NB4 (cell line): ENCODE data around the gene TSC22D1.

Experiments used
- DNase-seq: peaks from one replicate; pipeline ENCODE4 v3.0.0; 2010; ENCODE audit warnings: low read depth
- H3K4me3 ChIP-seq: one replicate; pipeline ENCODE4 v1.5.1; 2011; ENCODE audit warnings: mild to moderate bottlenecking, low read depth, low read length, moderate library complexity
- MYC ChIP-seq: IDR thresholded peaks from 2 replicates; pipeline ENCODE4 v1.6.1; 2011; ENCODE audit warnings: low read depth, low read length
- POLR2A ChIP-seq: IDR thresholded peaks from 2 replicates; pipeline ENCODE4 v1.6.1; 2011; ENCODE audit warnings: mild to moderate bottlenecking; ENCODE audit not compliant: insufficient read length; ENCODE audit errors: extremely low read depth
- TF ChIP-seq, protein P1 (sequence below): IDR thresholded peaks from 2 replicates; pipeline ENCODE4 v1.6.1; 2011; ENCODE audit warnings: low read depth, low read length
- TF ChIP-seq, protein P2 (sequence below): IDR thresholded peaks from one replicate; pipeline ENCODE4 v1.5.1; 2012; ENCODE audit warnings: low read depth, low read length

TSC22D1 gene

DNA sequence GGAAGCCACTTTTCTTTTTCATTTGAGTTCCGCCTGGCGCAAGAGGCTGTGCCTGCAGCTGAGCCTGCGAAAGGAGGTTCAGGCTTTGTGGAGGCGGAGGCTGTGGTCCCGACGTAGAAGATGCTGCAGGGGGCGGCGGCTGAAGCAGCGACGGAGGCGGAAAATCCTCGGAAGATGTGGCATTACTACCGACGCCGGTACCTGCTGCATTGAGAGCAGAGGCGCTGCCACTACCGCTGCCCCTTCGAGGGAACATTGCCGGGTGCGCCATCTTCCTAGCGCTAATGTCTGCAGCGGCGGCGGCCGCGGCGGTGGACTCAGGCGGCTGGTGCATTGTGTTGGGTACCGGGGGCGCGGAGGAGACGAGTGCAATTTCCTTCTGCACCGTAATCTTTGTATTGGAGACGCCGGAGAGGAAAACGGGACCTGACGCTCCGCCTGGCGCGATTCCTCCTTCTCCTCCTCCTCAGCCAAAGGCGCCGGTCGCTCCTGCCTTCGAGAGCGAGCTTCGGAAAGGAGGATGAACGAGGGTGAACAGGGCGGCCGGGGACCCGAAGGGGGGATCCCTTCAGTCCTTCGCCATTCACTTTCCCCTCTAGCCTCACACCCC lies at the start of gene TSC22D1:
Gene TSC22D1, minus strand, starts transcription at position 590 of the 610 bp plus-strand sequence. Its CDS starts 256 bp downstream, at position 334.
- TF ChIP-seq, protein P1, sequence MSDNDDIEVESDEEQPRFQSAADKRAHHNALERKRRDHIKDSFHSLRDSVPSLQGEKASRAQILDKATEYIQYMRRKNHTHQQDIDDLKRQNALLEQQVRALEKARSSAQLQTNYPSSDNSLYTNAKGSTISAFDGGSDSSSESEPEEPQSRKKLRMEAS: no peak
- TF ChIP-seq POLR2A (no peak), MYC (no peak)
- DNase-seq: peak; percentile 67
- H3K4me3 ChIP-seq: peak within 1 kb of the TSS; percentile 68

GRCh38 chr13:44622708-44623107 lies 46.6 kb upstream of the TSC22D1 start:
- TF ChIP-seq, protein P2, sequence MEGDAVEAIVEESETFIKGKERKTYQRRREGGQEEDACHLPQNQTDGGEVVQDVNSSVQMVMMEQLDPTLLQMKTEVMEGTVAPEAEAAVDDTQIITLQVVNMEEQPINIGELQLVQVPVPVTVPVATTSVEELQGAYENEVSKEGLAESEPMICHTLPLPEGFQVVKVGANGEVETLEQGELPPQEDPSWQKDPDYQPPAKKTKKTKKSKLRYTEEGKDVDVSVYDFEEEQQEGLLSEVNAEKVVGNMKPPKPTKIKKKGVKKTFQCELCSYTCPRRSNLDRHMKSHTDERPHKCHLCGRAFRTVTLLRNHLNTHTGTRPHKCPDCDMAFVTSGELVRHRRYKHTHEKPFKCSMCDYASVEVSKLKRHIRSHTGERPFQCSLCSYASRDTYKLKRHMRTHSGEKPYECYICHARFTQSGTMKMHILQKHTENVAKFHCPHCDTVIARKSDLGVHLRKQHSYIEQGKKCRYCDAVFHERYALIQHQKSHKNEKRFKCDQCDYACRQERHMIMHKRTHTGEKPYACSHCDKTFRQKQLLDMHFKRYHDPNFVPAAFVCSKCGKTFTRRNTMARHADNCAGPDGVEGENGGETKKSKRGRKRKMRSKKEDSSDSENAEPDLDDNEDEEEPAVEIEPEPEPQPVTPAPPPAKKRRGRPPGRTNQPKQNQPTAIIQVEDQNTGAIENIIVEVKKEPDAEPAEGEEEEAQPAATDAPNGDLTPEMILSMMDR: no peak
- no peak for TF ChIP-seq POLR2A
- no peak for TF ChIP-seq MYC
- TF ChIP-seq, protein P1: no peak
- DNase-seq: no peak
- H3K4me3 ChIP-seq: no peak overlapping the region

DNA sequence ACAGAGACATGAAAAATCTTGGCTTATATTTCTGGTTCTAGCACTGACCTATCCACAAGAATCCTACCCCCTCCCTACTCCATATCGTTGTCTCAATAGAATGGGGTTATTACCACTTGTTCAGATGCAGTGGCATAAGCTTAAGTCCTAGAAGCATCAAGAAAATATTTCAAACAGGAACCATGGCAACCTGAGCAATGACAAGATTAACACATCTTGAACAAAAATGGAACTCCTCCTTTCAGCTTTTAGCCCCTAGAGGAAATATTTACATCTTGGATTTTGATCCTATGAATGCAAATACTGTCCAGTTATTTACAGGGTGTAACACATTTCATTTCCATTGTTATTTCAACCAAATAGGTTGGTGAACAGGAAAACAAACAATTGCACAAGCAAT lies 46.1 kb upstream of the TSC22D1 start:
- H3K4me3 ChIP-seq: no peak overlapping the region
- TF ChIP-seq, protein P1: no peak
- no peak for TF ChIP-seq POLR2A
- TF ChIP-seq, protein P2: no peak
- no peak for TF ChIP-seq MYC
- no peak for DNase-seq

- DNase-seq: no peak
- no peak overlapping the region for H3K4me3 ChIP-seq
- TF ChIP-seq POLR2A: no peak
- TF ChIP-seq, protein P1: no peak
- no peak for TF ChIP-seq MYC
- TF ChIP-seq, protein P2: no peak
These were observed 43.9 kb upstream of the TSC22D1 start for GRCh38 chr13:44620057-44620456.

DNA sequence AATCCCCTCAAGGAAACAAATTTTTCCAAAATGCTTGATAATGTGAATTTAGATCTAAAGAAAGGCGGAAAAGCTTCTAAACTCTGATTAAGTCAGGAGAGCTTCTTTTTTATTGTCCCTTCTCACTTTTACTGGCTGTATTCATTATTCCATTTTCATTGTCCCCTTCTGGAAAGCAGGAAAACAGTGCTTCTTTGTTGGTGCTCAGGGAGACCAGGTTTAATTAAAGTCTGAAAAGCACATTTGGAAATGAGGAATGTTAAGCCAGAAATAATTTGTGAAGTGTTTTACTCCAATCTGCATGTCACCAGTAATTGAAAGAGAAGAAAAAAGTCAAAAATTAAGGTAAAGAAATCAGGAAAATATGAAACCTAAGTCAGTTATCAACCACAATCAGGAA lies 43.5 kb upstream of the TSC22D1 start:
- DNase-seq: no peak
- no peak overlapping the region for H3K4me3 ChIP-seq
- TF ChIP-seq, protein P1: no peak
- TF ChIP-seq POLR2A (no peak), MYC (no peak)
- TF ChIP-seq, protein P2: no peak

- H3K4me3 ChIP-seq: no peak overlapping the region
- DNase-seq: no peak
- TF ChIP-seq, protein P2: no peak
- TF ChIP-seq MYC (no peak), POLR2A (no peak)
These were observed 42.2 kb upstream of the TSC22D1 start for GRCh38 chr13:44618326-44618725.
